ENCODE measurements around the gene HNRNPUL2.

Gene HNRNPUL2

GRCh38 chr11:62680825-62681240 is 46.4 kb downstream of the HNRNPUL2 start:
- Histone ChIP-seq H3K4me3 (ENCODE audit: low read depth, low read length) (no peak overlapping the region), H3K4me2 (ENCODE audit: low read length) (no peak overlapping the region), H2AFZ (peak overlapping the region; percentile 69), H3K27me3 (ENCODE audit: control insufficient read depth, insufficient read depth, low read length) (no peaks in the 10 kb centered on the region), H3K36me3 (ENCODE audit: control insufficient read depth, insufficient read depth, low read length) (no peaks in the 10 kb centered on the region), H3K4me1 (peaks cover 3% of the 10 kb centered on the region), H3K79me2 (no peaks in the 10 kb centered on the region), H3K9ac (no peak overlapping the region), H3K9me3 (ENCODE audit: control insufficient read depth, low read length) (no peaks in the 10 kb centered on the region), H3K27ac (no peak overlapping the region)
- peak; percentile 32 for TF ChIP-seq CTCF (IDR thresholded peaks at IDR 0.05)

DNA sequence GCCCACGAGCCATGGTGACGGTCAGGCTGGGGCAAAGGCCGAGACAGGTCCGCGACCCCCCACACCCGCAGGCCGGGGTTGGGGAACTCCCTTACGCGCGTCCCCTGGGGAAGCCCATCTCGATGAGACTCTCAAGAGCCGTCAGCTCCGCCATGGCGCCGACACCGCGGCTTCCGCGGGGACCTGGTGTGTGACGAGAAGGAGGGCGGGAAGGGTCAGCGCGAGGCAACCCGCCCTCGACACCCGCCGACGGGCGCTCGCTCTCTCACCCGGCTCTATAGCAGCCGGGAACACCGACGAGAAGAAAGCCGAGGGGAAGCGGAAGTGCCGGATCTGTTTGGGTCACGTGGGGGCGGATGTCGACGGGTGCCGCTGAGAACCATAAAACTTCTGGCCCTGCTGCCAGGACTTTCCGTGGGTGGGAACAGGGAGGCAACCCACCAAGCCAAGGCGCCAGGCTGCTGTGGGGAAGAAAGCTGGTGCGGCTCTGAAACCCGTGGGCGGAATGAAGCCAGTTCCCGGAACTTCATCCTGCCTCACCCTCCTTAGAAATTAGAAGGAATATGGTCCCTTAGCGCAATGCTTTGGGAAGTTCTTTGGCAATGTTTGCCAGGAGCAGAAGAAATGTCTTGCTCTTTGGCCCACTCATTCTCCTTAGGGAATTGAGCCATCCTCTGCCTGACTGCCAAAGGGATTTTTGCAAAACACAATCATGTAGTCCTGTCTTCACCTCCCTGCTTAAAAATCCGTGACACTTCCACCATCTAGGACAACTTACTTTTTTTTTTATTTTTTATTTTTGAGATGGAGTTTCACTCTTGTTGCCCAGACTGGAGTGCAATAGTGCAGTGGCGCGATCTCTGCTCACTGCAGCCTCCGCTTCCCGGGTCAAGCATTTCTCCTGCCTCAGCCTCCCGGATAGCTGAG is 48.2 kb downstream of the HNRNPUL2 start, which contains the start of gene UBXN1:
TSS of gene UBXN1 (minus strand) at position 304 of the 927 bp plus-strand sequence. CDS start at position 154, 150 bp downstream.
- H3K9me3 ChIP-seq (ENCODE audit: control insufficient read depth, low read length), result no peaks in the 10 kb centered on the region

DNA sequence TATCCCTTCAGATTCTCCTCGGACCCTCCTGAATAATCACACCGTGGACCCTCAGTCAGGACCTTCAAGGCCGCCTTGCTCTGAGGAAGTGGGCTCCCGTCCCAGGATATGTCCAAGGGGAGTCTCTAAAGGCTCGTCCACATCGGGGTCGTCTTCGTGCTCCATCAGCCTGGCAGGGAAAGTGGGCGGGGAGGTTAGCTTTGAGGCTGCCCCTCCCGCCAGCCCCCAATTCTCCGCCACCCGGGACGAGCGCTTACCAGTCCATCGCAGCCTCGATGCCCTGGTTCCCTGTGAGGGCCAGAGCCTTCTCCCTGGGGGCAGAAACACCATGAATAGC is 48.9 kb downstream of the HNRNPUL2 start:
- peak overlapping the region; percentile 77 for H3K4me2 ChIP-seq (ENCODE audit: low read length)
- H3K9ac ChIP-seq, result peak overlapping the region; percentile 67
- peak overlapping the region; percentile 93 for H2AFZ ChIP-seq
- H3K4me1 ChIP-seq, result peaks cover 3% of the 10 kb centered on the region
- peak overlapping the region; percentile 91 for H3K4me3 ChIP-seq (ENCODE audit: low read depth, low read length)
- no peak for TF ChIP-seq CTCF (IDR thresholded peaks at IDR 0.05)
- no peaks in the 10 kb centered on the region for H3K79me2 ChIP-seq
- peak overlapping the region; percentile 85 for H3K27ac ChIP-seq
- H3K27me3 ChIP-seq (ENCODE audit: control insufficient read depth, insufficient read depth, low read length), result no peaks in the 10 kb centered on the region
- H3K9me3 ChIP-seq (ENCODE audit: control insufficient read depth, low read length), result no peaks in the 10 kb centered on the region
- H3K36me3 ChIP-seq (ENCODE audit: control insufficient read depth, insufficient read depth, low read length), result no peaks in the 10 kb centered on the region

More for the DNA sequence above, 48.2 kb downstream of the HNRNPUL2 start, which contains the start of gene UBXN1:
- Histone ChIP-seq H2AFZ (peak within 1 kb of the TSS; percentile 93), H3K79me2 (no peaks in the 10 kb centered on the region), H3K27me3 (ENCODE audit: control insufficient read depth, insufficient read depth, low read length) (no peaks in the 10 kb centered on the region), H3K27ac (peak within 1 kb of the TSS; percentile 85), H3K4me1 (peaks cover 3% of the 10 kb centered on the region), H3K9ac (peak within 1 kb of the TSS; percentile 67), H3K4me3 (ENCODE audit: low read depth, low read length) (peak within 1 kb of the TSS; percentile 91), H3K4me2 (ENCODE audit: low read length) (peak within 1 kb of the TSS; percentile 77), H3K36me3 (ENCODE audit: control insufficient read depth, insufficient read depth, low read length) (no peaks in the 10 kb centered on the region)
- TF ChIP-seq CTCF (IDR thresholded peaks at IDR 0.05), result no peak

- peak overlapping the region; percentile 33 for H3K4me3 ChIP-seq (ENCODE audit: low read depth, low read length)
- peaks cover 3% of the 10 kb centered on the region for H3K4me1 ChIP-seq
- H3K27me3 ChIP-seq (ENCODE audit: control insufficient read depth, insufficient read depth, low read length), result no peaks in the 10 kb centered on the region
- no peaks in the 10 kb centered on the region for H3K9me3 ChIP-seq (ENCODE audit: control insufficient read depth, low read length)
- no peak overlapping the region for H3K9ac ChIP-seq
- H3K79me2 ChIP-seq, result no peaks in the 10 kb centered on the region
- H3K4me2 ChIP-seq (ENCODE audit: low read length), result peak overlapping the region; percentile 77
- H3K27ac ChIP-seq, result no peak overlapping the region
- no peak for TF ChIP-seq CTCF (IDR thresholded peaks at IDR 0.05)
- no peaks in the 10 kb centered on the region for H3K36me3 ChIP-seq (ENCODE audit: control insufficient read depth, insufficient read depth, low read length)
- H2AFZ ChIP-seq, result no peak overlapping the region
Measured at GRCh38 chr11:62677714-62678113, 49.5 kb downstream of the HNRNPUL2 start.

Data from parathyroid adenoma (tissue), 2 donors.